Globus pallidus (tissue), 1 donor: ENCODE results near the gene LMAN1L.
"Not testable (repeated sequence)": the region's sequence is repeated elsewhere in the genome, so short reads cannot be mapped to it uniquely, and the experiment has no call there.

Experiments used
- DNase-seq: peaks from one replicate; pipeline ENCODE4 v3.0.0-alpha.2; 2015; ENCODE audit warnings: low spot score

The LMAN1L gene

DNA sequence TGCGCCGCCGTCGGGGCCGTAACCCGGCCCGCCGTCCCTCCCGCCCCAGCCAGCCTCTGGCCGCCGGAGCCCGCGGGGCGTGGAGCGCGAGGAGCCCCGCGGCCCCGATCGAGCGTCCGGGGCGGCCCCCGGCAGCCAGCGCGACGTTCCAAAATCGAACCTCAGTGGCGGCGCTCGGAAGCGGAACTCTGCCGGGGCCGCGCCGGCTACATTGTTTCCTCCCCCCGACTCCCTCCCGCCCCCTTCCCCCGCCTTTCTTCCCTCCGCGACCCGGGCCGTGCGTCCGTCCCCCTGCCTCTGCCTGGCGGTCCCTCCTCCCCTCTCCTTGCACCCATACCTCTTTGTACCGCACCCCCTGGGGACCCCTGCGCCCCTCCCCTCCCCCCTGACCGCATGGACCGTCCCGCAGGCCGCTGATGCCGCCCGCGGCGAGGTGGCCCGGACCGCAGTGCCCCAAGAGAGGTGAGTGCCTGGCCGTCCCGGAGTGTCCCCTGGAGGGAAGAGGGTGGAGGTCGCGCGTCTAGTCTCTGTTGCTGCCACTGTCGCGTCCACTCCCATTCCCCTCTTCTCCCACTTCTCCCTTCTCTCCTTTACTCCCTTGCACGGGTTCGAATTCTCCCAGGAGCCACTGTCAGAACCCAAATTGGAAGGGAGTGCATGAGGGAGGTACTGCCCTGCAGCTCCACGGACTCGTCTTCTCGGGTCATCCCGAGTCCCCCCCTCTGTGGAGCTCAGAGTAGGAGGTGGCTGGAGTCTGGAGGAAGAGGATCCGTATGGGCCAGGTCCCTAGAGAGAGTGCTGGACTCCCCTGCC, 30.2 kb upstream of the LMAN1L start:
- no peak for DNase-seq

DNA sequence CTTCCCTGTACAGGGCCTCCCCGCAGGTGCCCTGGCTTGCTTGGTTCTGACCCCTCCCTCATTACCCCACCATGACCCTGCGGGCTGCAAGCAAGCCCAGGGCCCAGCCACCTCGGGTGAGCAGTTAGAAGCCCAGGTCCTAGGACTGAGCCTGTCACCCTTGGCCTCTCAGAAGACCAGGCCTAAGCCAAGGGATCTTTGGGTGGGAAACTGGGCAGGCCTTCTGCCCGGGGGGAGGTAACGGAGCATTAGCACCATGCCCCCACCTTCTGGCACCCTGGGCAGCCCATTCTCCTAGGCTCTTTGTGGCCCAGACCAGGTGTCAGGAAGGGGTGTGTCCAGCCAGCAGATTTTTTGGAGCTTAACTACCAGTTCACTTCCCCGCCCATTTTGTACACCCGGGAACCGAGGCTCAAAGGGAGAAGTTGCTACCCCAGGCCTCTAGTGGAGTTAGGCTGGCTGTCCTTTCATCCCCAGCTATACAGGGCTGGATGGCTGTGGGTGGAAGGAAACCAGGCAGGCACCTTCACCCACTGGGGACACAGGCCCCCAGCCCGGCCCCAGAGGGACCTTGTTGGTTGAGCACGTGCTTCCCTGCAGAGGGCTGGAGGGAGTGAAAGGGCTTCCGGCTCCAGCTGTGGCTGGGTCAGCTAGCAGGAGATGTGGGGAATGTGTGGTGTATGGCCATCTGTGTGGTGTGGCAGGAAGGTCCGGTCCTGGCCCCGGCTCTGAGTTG, 29.4 kb upstream of the LMAN1L start:
- no peak for DNase-seq

DNA sequence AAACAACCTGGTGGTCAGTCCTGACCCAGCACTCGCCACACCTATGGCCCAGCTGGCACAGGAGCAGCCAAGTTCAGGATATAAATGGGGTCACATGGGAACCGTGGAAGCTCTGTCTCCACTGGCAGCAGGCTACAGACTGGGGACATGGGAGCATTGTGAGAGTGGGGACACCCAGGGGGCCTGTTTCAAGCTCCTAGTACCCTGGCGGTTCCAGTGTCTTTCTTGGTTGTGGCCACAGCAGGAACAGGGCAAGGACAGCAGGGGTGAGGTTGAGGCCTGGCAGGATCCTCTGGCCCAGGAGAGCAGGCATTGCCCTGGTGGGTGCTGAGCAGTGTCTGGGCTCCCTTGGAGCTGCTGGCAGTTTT, 28.8 kb upstream of the LMAN1L start:
- DNase-seq: no peak

DNA sequence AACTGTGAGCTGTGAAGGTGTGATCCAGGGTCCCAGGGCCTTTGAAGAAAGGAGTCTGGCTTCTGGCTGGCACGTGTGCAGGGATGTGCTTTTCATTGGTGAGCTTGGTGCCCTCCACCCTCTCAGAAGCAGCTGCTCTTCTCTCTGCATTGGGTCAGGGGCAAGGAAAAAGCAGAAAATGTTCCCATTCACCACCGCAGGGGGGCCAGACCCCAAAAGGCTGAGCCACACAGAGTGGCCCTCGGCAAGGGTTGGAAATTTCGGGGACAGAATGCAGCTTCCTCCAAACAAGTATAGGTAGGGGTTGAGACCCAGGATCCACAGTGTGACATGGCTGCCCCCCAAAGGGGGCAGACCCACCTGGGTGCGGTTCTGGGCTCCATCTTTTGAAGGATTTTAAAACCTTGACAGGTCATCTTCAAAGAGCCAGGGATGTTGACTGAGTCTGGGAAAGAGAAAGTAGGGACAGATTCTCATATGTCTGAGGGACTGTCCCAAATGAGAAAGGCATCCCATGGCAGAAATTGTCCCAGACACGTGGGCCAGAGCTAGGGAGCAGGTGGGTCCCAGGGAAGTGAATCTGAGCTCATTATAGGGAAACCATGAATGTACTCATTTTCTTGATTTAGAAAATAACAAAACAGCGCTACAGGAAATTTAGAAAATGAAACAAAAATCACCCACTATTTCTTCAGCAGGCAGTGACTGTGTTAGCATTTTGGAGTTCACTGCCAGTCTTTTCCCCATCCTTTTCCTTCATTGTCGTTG, 28.0 kb upstream of the LMAN1L start:
- DNase-seq: no peak

DNA sequence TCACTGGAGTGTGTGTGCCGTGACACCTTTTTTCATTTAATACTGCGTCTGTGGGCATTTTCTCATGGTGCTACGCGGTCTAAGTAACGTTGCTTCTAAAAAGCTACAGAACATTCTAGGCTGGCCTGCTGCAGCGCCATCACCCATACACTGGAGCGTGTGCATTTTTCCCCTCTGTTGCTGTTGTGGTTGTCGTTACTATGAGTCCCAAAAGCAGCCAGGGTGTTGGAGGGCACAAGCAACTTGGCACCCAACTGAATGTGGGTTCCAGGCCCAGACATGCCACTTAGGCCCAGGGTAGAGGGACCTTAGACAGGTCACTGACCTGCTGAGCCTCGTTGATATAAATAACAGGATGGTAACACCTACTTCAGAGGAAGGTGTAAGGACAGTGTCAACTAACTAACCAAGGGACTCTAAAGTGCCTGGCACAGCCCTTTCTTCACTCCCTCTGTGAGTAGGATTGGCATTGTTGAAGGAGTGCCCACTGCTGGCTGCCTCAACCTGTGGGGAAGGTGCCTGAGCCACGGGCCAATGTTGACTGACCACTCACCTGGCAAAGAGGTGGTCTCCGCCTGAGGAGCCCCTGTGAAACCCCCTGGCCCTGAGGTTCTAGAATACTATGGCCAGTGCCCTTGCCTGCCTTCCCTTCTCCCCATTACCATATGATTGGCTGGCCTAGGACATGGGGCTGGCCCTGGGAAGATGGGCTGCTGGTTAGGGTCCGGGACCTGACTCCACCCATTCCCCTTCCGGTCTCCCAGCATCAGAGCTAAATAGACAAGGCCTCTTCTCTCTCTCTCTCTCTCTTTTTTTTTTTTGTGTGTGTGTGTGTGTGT, 27.2 kb upstream of the LMAN1L start:
- no peak for DNase-seq

DNA sequence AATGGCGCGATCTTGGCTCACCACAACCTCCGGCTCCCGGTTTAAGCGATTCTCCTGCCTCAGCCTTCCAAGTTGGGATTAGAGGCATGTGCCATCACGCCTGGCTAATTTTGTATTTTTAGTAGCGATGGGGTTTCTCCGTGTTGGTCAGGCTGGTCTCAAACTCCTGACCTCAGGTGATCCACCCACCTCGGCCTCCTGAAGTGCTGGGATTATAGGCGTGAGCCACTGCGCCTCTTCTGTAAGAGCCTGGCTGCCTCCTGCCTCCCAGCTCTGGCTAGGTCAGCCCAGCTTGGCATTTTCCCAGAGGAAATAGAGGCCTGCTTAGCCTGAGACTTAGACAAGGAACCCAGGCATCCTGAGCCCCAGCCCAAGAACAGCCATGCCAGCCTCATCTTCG, 26.6 kb upstream of the LMAN1L start:
- not testable (repeated sequence) for DNase-seq

DNA sequence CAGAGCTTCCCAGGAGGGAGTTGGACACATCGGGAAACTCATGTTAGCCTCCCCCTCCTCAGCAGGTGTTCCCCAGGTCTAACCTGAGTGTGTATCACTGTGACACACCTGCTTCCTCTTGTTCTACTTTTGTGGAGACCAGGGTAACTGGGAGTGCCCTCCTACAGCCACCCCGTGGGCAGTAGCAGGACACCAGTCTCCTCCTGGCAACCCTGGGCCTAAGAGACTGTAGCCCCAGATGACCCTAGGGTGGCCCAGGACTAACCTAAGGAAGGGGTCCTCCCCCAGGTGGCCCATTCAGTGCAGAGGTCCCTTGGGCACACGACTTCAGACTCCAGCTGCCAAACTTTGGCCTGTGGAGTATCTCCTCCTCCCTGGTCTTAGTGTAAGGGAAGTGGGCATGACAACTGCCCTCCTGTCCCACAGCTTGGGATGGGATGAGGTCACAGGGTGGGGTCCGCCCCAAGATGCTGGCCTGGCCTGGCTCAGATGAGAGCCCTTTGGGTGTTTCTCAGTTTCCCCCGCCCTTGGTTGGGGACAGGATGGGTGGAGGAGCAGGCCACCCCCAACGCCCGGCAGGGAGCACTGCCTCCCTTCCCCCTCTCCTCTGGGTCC, 26.0 kb upstream of the LMAN1L start:
- DNase-seq: no peak

DNA sequence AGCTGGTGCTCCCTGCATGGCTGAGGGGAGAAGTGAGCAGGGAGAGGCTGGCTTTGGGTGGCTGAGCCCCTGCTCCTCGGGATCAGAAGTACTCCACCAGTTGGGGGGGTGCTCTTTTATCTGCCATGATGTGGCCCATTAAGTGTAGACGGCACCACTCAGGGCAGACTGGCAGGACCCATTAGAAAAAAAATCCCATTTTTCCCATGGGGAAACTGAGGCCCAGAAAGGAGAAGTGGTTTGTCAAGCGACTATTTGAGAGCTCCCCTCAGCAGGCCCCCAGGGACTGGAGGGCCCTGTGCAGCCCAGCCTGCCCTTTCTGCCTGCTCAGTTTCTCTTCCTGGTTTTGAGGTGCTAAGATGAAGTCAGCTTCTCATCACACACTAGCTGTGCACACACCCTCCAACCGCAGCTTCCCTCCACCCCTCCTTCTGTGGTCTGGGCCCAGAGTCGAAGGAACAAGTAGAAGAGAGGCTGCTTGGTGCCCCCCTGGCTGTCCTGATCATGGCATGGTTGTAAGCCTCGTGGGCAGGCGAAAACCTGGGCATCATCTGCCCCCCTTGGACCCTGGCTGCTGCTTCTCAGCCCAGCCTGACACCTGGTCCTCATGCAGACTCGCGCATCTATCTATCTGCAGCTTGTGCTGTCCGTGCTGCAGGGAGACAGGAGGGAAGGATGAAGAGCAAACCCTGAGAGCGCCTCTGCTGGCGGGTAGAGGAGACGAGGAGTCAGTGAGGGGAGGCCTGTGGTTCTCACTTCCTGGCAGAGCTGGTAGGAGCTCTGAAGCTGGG, 25.2 kb upstream of the LMAN1L start:
- DNase-seq: peak; percentile 75

DNA sequence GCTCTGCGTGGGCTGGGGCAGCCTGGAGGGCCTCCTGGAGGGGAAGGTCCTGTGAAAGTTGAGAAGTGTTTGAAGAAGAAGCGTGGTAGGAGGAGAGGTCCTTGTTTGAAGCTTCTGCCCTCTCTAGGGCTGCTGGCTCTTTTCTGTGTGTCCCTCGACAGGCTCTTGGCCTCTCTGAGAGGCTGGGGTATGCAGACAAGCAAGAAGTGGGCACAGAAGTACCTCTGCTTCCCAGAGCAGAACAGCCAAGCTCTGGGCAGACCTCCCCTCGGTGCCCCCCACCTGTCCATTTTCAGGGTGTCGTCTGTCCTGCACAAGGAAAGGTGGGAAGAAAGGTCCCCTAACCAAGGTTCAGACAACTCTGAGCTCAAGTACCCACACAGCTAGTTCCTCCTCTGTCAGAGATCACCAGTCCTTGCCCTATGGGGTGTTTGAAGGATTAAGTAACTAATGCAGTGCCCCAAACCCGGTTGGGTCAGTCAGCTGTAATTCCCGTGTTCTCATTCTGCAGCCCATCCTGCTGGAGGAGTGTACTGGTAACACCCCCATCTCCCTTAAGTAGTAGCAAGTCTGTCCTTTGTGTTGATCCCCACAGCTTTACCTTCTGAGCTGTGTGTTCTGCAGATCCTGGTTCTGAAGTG, 24.5 kb upstream of the LMAN1L start:
- no peak for DNase-seq

DNA sequence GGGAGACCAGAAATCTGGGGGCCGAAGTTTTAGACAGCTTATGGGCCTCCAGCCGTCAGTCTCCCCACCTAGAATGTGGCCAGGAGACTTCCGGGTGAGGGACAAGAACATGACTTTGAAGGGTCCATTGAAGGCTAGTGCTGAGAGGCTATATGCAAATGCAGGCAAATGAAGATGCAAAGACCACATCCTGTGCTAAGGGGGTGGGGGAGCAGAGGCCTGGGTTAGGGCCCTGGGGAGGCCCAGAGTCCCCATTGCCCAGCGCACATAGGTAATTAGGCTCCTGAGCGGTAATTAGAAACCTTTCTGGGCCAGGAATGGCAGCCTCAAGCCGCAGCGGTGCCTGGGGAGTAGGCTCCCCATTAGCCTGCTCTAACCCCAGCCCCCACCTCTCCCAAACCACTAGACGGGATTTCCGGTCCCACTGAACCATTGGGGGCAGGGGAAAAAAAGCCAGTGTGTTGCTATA, 23.9 kb upstream of the LMAN1L start:
- DNase-seq: no peak

DNA sequence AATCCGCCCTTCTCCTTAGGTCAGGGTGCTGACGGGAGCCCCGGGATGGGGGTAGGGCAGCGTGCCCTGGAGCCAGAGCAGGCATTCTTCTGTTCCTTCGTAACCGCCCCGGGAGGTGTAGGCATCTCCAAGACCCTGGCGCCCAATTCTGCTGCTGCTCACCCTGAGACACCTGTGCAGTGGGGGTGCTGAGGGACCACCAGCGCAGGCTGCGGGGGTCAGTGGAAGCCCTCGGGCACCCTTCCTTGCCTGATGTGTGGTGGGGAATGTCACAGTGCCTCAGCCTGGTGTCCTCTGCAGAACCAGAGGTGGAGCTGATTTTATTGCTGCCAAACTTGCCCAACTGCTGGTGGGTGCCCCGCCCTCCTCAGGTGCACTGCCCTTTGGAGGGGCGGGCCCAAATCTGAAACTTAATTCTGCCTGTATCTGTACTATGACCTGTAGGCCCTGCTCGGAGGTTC, 23.4 kb upstream of the LMAN1L start:
- no peak for DNase-seq

DNA sequence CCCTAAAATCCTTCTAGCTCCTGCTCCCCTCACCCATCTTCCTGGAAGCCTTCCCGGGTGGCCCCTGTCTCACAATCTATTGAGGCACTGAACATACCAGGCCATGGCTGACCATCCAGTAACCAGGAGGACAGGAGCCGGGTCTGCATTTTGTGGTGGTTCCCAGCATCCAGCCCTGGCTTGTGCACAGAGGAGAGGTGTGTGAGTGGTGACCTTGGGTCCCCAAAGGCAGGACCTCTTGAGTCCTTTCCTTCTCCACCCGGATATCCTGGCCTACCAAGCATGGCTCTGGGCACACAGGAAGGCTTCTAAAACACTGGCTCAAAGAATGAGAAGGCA, 22.9 kb upstream of the LMAN1L start:
- DNase-seq: no peak

DNA sequence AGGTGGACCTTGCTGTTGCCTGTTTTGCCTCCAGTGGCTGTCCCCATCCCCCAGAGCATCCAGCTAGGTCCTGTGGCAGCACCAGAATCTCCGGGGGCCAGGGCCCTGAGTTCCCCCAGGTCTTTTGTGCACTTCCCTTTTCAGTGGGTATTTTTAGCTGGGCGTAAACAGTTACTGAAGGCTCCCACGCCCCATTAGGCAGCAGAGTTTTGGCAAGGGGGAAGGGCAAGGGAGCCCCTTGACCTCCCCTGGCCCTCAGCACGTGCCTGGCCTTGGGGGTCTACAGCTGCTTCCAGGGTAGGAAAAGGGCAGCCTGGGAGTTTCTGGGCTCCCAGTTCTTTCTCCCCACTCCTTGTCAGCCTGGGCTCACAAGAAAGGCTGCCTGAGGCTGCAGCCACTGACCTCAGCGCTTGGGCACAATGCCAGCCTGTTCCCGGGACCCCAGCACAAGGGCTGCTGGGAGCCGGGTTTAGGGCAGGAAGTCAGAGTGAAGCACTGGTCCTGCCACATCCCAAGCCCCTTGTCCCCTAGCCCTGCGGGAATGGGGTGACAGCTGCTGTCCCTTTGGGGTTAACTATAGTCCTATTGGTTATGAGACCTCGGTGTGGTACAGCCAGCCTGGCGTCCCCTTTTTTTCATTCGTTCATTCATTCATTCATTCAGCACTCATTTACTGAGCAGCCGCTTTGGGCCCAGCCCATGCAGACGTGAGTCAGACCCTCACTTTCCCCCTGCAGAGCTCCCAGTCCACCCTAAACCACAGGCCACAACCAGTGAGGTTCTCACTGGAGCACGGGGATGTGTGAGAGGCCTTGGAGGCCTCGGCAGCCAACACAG, 22.3 kb upstream of the LMAN1L start:
- peak; percentile 81 for DNase-seq

DNA sequence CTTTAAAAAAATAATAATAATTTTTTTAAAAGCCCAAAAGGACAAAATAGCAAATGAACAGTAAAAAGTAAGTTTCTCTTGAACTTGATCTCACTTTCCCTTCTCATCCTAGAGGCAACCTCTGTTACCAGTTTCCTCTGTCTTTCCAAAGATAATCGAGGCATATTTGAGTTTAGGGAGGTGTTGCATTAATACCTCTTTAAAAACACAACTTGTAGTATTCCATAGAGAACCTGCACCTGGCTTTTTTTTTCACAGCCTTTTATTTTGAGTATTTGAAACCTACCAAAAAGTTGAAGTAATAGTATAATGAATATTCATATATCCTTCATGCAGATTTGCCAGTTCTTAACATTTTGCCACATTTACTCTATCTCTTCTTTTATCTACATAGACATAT, 21.6 kb upstream of the LMAN1L start:
- no peak for DNase-seq

DNA sequence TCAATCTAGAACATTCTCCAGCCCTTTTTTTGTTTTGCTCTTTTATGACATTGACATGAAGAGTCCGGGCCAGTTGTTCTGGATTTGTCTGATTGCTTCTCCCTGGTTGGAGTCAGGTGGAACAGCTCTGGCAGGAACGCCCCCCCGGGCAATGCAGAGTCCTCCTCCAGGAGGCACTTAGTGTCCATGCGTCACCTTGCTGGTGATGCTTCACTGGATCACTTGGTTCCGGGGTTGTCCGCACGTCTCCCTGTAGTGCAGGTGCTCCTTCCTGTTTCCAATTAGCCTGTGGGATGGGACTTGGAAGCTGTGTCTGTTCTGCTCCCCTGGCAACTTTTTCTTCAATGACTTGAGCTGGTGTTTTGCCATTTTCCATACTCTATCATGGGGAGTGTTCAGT, 21.0 kb upstream of the LMAN1L start:
- DNase-seq: no peak

DNA sequence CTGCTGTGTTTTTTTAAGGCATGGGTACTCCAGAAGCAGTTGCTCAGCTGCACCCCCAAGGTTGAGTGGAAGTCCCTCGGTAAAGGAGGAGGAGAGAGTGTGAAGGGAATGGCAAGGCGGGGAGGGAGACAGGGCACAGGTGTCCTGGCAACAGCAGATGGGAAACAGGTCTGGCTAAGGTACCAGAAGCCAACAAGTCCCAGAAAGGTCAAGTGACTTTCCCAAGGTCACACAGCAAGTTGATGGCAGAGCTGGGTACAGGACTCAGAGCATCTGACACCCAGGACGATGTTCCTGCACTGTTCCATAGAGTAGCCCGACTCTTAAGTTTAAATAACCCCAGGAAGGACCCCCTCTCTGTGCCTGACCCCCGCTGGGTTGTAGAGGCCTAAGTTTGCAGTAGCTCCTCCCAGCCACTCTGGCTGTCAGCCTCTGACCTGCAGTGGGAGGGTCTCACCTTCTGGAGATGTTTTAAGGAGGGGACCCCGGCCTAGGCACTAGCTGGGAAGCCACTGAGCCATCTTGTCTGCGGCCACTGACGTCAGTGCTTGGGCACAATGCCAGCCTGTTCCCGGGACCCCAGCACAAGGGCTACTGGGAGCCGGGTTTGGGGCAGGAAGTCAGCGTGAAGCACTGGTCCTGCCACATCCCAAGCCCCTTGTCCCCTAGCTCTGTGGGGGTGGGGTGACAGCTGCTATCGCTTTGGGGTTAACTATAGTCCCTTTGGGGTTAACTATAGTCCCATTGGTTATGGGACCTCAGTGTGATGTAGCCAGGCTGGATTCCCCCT, 20.2 kb upstream of the LMAN1L start:
- DNase-seq: no peak

DNA sequence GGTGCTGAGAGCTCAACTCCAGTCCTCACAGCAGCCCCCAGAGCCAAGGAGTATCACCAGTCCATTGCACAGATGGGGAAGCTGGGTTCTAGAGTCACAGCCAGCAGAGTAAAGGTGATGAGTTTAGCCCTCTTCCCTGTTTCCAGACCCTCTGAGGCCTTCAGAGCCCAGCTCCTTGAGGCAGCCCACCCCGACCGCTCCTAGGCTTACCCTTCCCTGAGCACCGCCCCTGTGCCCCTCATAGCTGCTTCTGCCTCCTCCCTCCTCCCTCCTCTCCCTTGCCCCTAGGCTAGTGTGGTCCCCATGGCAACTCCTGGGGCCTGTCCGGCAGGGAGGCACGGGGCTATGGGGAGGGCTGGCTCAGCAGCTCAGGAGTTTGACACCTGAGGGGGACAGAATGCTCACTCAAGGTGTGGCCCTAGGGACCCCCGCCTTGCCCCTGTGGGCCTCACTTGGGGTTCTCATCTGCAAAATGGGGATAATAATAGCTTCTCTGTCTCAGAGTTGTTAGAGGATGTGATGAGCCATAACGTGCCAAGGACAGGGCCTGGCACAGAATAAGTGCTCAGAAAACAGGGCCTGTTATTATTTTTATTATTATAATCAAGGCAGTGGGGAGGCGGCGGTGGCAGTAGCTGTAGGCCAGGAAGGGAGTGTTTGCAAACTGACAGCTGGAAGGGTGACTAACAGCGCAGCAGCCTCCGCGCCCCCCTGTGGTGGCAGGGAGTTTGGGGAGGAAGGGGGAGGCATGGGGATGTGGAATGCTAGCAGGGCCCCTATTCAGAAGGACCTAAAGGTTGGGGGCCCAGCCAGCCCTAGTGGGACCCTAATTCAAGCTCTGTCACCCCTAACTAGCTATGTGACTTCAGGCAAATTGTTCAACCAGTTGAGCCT, 19.3 kb upstream of the LMAN1L start:
- DNase-seq: no peak
